Smooth muscle cell (in vitro differentiated cells): ENCODE data around the gene ABTB1. TPM values are rescaled to one million over a fixed set of nuclear protein-coding genes. Genes with fewer than 3 reads are reported as not detected.

Source experiments
- DNase-seq: peaks from one replicate; lab custom pipeline; 2025; ENCODE audit not compliant: unreplicated experiment; lab: John Stamatoyannopoulos, UW
- H2AFZ ChIP-seq: fragments of 200-600 bp; sonication (generic); 2 replicates; pipeline ENCODE4 v1.6.0; 2016; ENCODE audit warnings: antibody characterized with exemption, low read depth, mild to moderate bottlenecking
- H3F3A ChIP-seq: fragments of 200-600 bp; sonication (generic); 2 replicates; pipeline ENCODE4 v1.6.0; 2017; ENCODE audit warnings: antibody characterized with exemption, low read depth
- H3K27ac ChIP-seq: fragments of 200-600 bp; sonication (generic); 2 replicates; pipeline ENCODE4 v1.5.1; 2016; ENCODE audit warnings: low read depth, mild to moderate bottlenecking
- H3K27me3 ChIP-seq: fragments of 200-600 bp; sonication (generic); 2 replicates; pipeline ENCODE4 v1.6.1; 2016; ENCODE audit warnings: low read depth, mild to moderate bottlenecking
- H3K36me3 ChIP-seq: fragments of 200-600 bp; sonication (generic); 2 replicates; pipeline ENCODE4 v1.5.1; 2016; ENCODE audit warnings: low read depth
- H3K4me1 ChIP-seq: fragments of 200-600 bp; sonication (generic); 2 replicates; pipeline ENCODE4 v1.5.1; 2016; ENCODE audit warnings: low read depth
- H3K4me2 ChIP-seq: fragments of 200-600 bp; sonication (generic); 2 replicates; pipeline ENCODE4 v1.6.0; 2016; ENCODE audit warnings: mild to moderate bottlenecking
- H3K4me3 ChIP-seq: fragments of 200-600 bp; sonication (generic); 2 replicates; pipeline ENCODE4 v1.5.1; 2016; ENCODE audit warnings: mild to moderate bottlenecking
- H3K79me2 ChIP-seq: fragments of 200-600 bp; sonication (generic); 2 replicates; pipeline ENCODE4 v1.6.0; 2016; ENCODE audit warnings: low read depth, mild to moderate bottlenecking
- H3K9ac ChIP-seq: fragments of 200-600 bp; sonication (generic); 2 replicates; pipeline ENCODE4 v1.6.0; 2016; ENCODE audit warnings: low read depth
- H3K9me3 ChIP-seq: fragments of 200-600 bp; sonication (generic); replicated peaks from 2 replicates; pipeline ENCODE4 v1.5.1; 2016; ENCODE audit warnings: low read depth
- H4K20me1 ChIP-seq: fragments of 200-600 bp; sonication (generic); 2 replicates; pipeline ENCODE4 v1.6.0; 2016; ENCODE audit warnings: low read depth
- CTCF ChIP-seq: fragments of 200-600 bp; sonication (generic); IDR thresholded peaks from 2 replicates; pipeline ENCODE4 v1.5.1; 2017; ENCODE audit warnings: borderline replicate concordance, mild to moderate bottlenecking, antibody characterized with exemption; ENCODE audit not compliant: insufficient read depth, poor library complexity, severe bottlenecking
- WGBS: methylation state at CpG from one replicate; pipeline ENCODE4 v1.1.7; 2016; ENCODE audit warnings: low lambda C conversion rate; 5-methylcytosine and 5-hydroxymethylcytosine counted together
- polyA plus RNA-seq: library from polyadenylated mRNA; unstranded; fragments of >200 nt; fragmentation: Nextera tagmentation; extraction: Ambion mirVana; gene quantifications from 2 replicates; pipeline ENCODE4 v1.2.1, GENCODE V29; 2016
- total RNA-seq: library from RNA; depleted of rRNA; stranded (reverse); fragments of >200 nt; gene quantifications from 2 replicates; pipeline ENCODE4 v1.2.3, GENCODE V29; 2014

Gene ABTB1
- total and polyA plus RNA-seq, 2 experiments from 2014 or later, result 2.8 to 17.9 TPM

DNA sequence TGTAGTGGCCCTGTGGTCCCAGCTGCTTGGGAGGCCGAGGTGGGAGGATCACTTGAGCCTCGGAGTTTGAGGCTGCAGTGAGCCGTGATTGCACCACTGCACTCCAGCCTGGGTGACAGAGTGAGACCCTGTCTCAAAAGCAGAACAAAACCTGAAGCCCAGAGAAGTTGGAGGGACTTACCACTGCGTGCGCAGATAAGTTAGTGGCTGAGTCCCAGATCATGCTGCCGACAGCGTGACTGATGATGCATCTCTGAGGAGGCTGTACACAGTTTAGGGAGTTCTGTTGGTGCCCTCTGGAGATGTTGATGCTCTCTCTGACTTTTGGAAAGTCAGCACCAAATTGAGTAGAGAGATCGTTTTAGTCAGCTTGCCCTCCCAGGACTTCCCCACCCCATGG lies 15.8 kb upstream of the ABTB1 start:
- Histone ChIP-seq H3K4me3 (no peak overlapping the region), H3K27me3 (no peaks in the 10 kb centered on the region), H3K4me1 (no peaks in the 10 kb centered on the region), H3K36me3 (no peaks in the 10 kb centered on the region), H3K9ac (no peak overlapping the region), H3K9me3 (no peaks in the 10 kb centered on the region), H3K79me2 (no peaks in the 10 kb centered on the region), H2AFZ (no peak overlapping the region), H3K27ac (no peak overlapping the region), H3F3A (no peaks in the 10 kb centered on the region), H3K4me2 (no peak overlapping the region), H4K20me1 (no peaks in the 10 kb centered on the region)
- WGBS, result 95% methylated on average over 8 of the region's 8 CpGs
- TF ChIP-seq CTCF, result no peak
- DNase-seq, result no peak

DNA sequence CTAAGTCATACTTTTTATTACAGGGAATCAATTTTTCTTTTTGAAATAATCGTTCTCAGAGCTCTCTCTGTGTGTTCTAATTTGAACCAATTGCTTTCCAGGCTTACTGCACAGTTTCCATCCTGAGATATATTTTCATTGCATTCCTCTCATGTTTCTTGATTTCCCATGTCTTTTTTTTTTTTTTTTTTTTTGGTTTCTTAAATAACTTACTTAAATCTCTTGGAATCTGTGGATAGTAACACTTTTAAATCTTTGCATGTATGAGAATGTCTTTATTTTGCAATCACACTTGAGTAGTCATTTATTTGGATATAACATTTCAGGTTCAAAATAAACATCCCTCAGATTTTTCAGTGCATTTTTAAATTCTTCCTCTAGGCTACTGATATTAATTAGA lies 14.5 kb upstream of the ABTB1 start:
- WGBS, result 80% methylated on average over 1 of the region's 1 CpG
- no peaks in the 10 kb centered on the region for H3K4me1 ChIP-seq
- no peaks in the 10 kb centered on the region for H3K79me2 ChIP-seq
- H3K36me3 ChIP-seq, result no peaks in the 10 kb centered on the region
- no peak overlapping the region for H3K4me3 ChIP-seq
- H4K20me1 ChIP-seq, result no peaks in the 10 kb centered on the region
- no peaks in the 10 kb centered on the region for H3K9me3 ChIP-seq
- H2AFZ ChIP-seq, result no peak overlapping the region
- no peak overlapping the region for H3K27ac ChIP-seq
- DNase-seq, result no peak
- no peaks in the 10 kb centered on the region for H3F3A ChIP-seq
- no peak for TF ChIP-seq CTCF
- H3K4me2 ChIP-seq, result no peak overlapping the region
- no peak overlapping the region for H3K9ac ChIP-seq
- H3K27me3 ChIP-seq, result no peaks in the 10 kb centered on the region

GRCh38 chr3:127660621-127661251 lies 12.0 kb upstream of the ABTB1 start:
- DNase-seq, result no peak
- no peaks in the 10 kb centered on the region for H3F3A ChIP-seq
- no peak overlapping the region for H3K4me3 ChIP-seq
- H3K9ac ChIP-seq, result no peak overlapping the region
- H2AFZ ChIP-seq, result no peak overlapping the region
- no peak overlapping the region for H3K4me2 ChIP-seq
- H3K79me2 ChIP-seq, result no peaks in the 10 kb centered on the region
- no peak overlapping the region for H3K27ac ChIP-seq
- no peaks in the 10 kb centered on the region for H3K27me3 ChIP-seq
- H3K36me3 ChIP-seq, result no peaks in the 10 kb centered on the region
- no peaks in the 10 kb centered on the region for H3K4me1 ChIP-seq
- H4K20me1 ChIP-seq, result no peaks in the 10 kb centered on the region
- no peak for TF ChIP-seq CTCF
- WGBS, result 91% methylated on average over 10 of the region's 10 CpGs
- no peaks in the 10 kb centered on the region for H3K9me3 ChIP-seq

GRCh38 chr3:127661600-127661999 lies 11.2 kb upstream of the ABTB1 start:
- Histone ChIP-seq H3K9ac (no peak overlapping the region), H3K79me2 (no peaks in the 10 kb centered on the region), H3K27me3 (no peaks in the 10 kb centered on the region), H2AFZ (no peak overlapping the region), H3K36me3 (no peaks in the 10 kb centered on the region), H4K20me1 (no peaks in the 10 kb centered on the region), H3K9me3 (no peaks in the 10 kb centered on the region), H3K4me1 (no peaks in the 10 kb centered on the region), H3F3A (no peaks in the 10 kb centered on the region), H3K27ac (no peak overlapping the region), H3K4me2 (no peak overlapping the region), H3K4me3 (no peak overlapping the region)
- TF ChIP-seq CTCF, result no peak
- WGBS, result 96% methylated on average over 5 of the region's 5 CpGs
- no peak for DNase-seq
